ENCODE measurements around the gene KMT2E.
"Not testable (repeated sequence)": the region's sequence is repeated elsewhere in the genome, so short reads cannot be mapped to it uniquely, and the experiment has no call there.

The KMT2E gene

GRCh38 chr7:105044449-105045070 is 30.6 kb downstream of the KMT2E start:
- H3K27me3 ChIP-seq = no peaks in the 10 kb centered on the region
- H3K4me3 ChIP-seq = no peak overlapping the region
- no peak for TF ChIP-seq CTCF (IDR thresholded peaks at IDR 0.05)
- H3K36me3 ChIP-seq = peaks cover 15 to 52% (median 34%) of the 10 kb centered on the region in 3 donors
- no peak overlapping the region for H3K27ac ChIP-seq
- intact Hi-C loops (cut with DNase I; ENCODE audit: low total_unique reads) = no loop called here
- no peak for DNase-seq
- H3K4me1 ChIP-seq = peaks cover 0 to 76% (median 30%) of the 10 kb centered on the region in 4 donors
- H3K9me3 ChIP-seq = no peaks in the 10 kb centered on the region

- intact Hi-C loops (cut with DNase I; ENCODE audit: low total_unique reads) = no loop called here
- Histone ChIP-seq H3K27ac (peak overlapping the region in 1 of 2 donors; percentile 15), H3K4me1 (peaks cover 0 to 75% (median 22%) of the 10 kb centered on the region in 4 donors), H3K4me3 (no peak overlapping the region), H3K36me3 (peaks cover 10 to 48% (median 34%) of the 10 kb centered on the region in 3 donors), H3K9me3 (no peaks in the 10 kb centered on the region), H3K27me3 (no peaks in the 10 kb centered on the region)
- no peak for DNase-seq
- TF ChIP-seq CTCF (IDR thresholded peaks at IDR 0.05) = no peak
These were observed 32.4 kb downstream of the KMT2E start for GRCh38 chr7:105046414-105046813.

GRCh38 chr7:105047932-105048331 is 33.9 kb downstream of the KMT2E start:
- no peak for DNase-seq
- Histone ChIP-seq H3K36me3 (peaks cover 0 to 34% (median 23%) of the 10 kb centered on the region in 3 donors), H3K27me3 (no peaks in the 10 kb centered on the region), H3K9me3 (no peaks in the 10 kb centered on the region), H3K4me1 (peaks cover 0 to 76% (median 24%) of the 10 kb centered on the region in 4 donors), H3K27ac (peak overlapping the region in 1 of 2 donors; percentile 15), H3K4me3 (no peak overlapping the region)
- no peak for TF ChIP-seq CTCF (IDR thresholded peaks at IDR 0.05)
- intact Hi-C loops (cut with DNase I; ENCODE audit: low total_unique reads) = no loop called here

GRCh38 chr7:105050493-105050892 is 36.5 kb downstream of the KMT2E start:
- H3K9me3 ChIP-seq = no peaks in the 10 kb centered on the region
- H3K36me3 ChIP-seq = peaks cover 2 to 12% (median 6%) of the 10 kb centered on the region in 3 donors
- no peak overlapping the region for H3K4me3 ChIP-seq
- H3K4me1 ChIP-seq = peaks cover 0 to 91% (median 29%) of the 10 kb centered on the region in 4 donors
- no peak for DNase-seq
- H3K27me3 ChIP-seq = no peaks in the 10 kb centered on the region
- no peak for TF ChIP-seq CTCF (IDR thresholded peaks at IDR 0.05)
- intact Hi-C loops (cut with DNase I; ENCODE audit: low total_unique reads) = no loop called here
- H3K27ac ChIP-seq = no peak overlapping the region

GRCh38 chr7:105050899-105051298 is 36.9 kb downstream of the KMT2E start:
- Histone ChIP-seq H3K36me3 (peaks cover 0 to 11% (median 6%) of the 10 kb centered on the region in 3 donors), H3K4me1 (peaks cover 0 to 91% (median 31%) of the 10 kb centered on the region in 4 donors)
- H3K27me3 ChIP-seq; intact Hi-C loops (cut with DNase I; ENCODE audit: low total_unique reads); H3K27ac ChIP-seq; DNase-seq; H3K9me3 ChIP-seq; H3K4me3 ChIP-seq: not testable (repeated sequence)

GRCh38 chr7:105055084-105055483 is 41.1 kb downstream of the KMT2E start:
- H3K27me3 ChIP-seq = no peaks in the 10 kb centered on the region
- TF ChIP-seq CTCF (IDR thresholded peaks at IDR 0.05) = no peak
- H3K27ac ChIP-seq = peak overlapping the region in 1 of 2 donors; percentile 5
- H3K4me1 ChIP-seq = peaks cover 0 to 87% (median 29%) of the 10 kb centered on the region in 4 donors
- no peak overlapping the region for H3K4me3 ChIP-seq
- H3K36me3 ChIP-seq = peaks cover 0 to 6% (median 0%) of the 10 kb centered on the region in 3 donors
- no peaks in the 10 kb centered on the region for H3K9me3 ChIP-seq
- intact Hi-C loops (cut with DNase I; ENCODE audit: low total_unique reads) = no loop called here
- DNase-seq = no peak
